Measurements from ENCODE around the gene HSH2D. TPM values are rescaled to one million over a fixed set of nuclear protein-coding genes. Genes with fewer than 3 reads are reported as not detected.
A peak's percentile ranks its signal among the peaks of the same experiment; 100 is the strongest.

HSH2D gene
- total and polyA plus RNA-seq, 10 of the 15 experiments (the other 5 are each of a cell fraction or from before 2014, with no cell fraction given): 22.0 to 145 (median 89.3) TPM

GRCh38 chr19:16199275-16199932 lies 55.9 kb downstream of the HSH2D start:
- ChIA-PET RAD21 (ENCODE audit: unreplicated experiment) (interaction anchor here (1.1 kb wide), 1 partner anchor 14 kb away, joined by 3 read pairs; no protein-coding TSS in a partner anchor), SMC1A (ENCODE audit: uncharacterized antibody, unreplicated experiment) (interaction anchor here (2.7 kb wide), 1 partner anchor 14 kb away, joined by 18 read pairs; the partner anchor contains the start of gene FAM32A), POLR2A (no interaction called here), CTCF (interaction anchor here (0.6 to 7.3 kb wide), 4 partner anchors 13 to 199 kb away, joined by 3 to 44 read pairs (median 3); partner anchors contain the start of gene FAM32A)
- ATAC-seq (no peak), FAIRE-seq (no peak), DNase-seq (ENCODE audit: low read depth, low spot score) (no peak)
- no peak overlapping the region for H2AFZ ChIP-seq (ENCODE audit: control insufficient read depth, low read depth, low read length)
- 94% methylated on average over 9 of the region's 9 CpGs for WGBS (ENCODE audit: insufficient coverage, insufficient replicate concordance, low lambda C conversion rate, missing lambda C conversion rate)
- H3K9ac ChIP-seq (ENCODE audit: control insufficient read depth, insufficient read depth, low read length): no peak overlapping the region
- peaks cover 27% of the 10 kb centered on the region for H3K79me2 ChIP-seq (ENCODE audit: control insufficient read depth, insufficient read depth, low read length)
- TF ChIP-seq POLR2AphosphoS2 (IDR thresholded peaks at IDR 0.05; ENCODE audit: low read depth, low read length) (no peak), NKRF (conservative IDR thresholded peaks at IDR 0.05) (no peak), MEF2B (IDR thresholded peaks at IDR 0.05; ENCODE audit: partially characterized antibody, poor library complexity, severe bottlenecking) (no peak), ZBTB4 (CRISPR knock-in tag; IDR thresholded peaks at IDR 0.05) (no peak), CHD2 (IDR thresholded peaks at IDR 0.05; ENCODE audit: borderline replicate concordance, low read depth, low read length) (no peak), MYB (IDR thresholded peaks at IDR 0.05; ENCODE audit: borderline replicate concordance, low read depth, low read length) (no peak), NR2F1 (conservative IDR thresholded peaks at IDR 0.05) (no peak), CBX5 (IDR thresholded peaks at IDR 0.05; ENCODE audit: low read depth) (no peak), EGR1 (IDR thresholded peaks at IDR 0.05; ENCODE audit: borderline replicate concordance in 1 of 2, low read depth in 2 of 2, low read length in 2 of 2) (no peak), CBX3 (IDR thresholded peaks at IDR 0.05; ENCODE audit: borderline replicate concordance, low read depth) (no peak)
- no peaks in the 10 kb centered on the region for H3K9me3 ChIP-seq (replicated peaks; ENCODE audit: control insufficient read depth, insufficient read depth, low read length)
- H3K4me3 ChIP-seq: peak overlapping the region; percentile 84
- no peaks in the 10 kb centered on the region for H3K27me3 ChIP-seq (replicated peaks in 1 of 2; ENCODE audit: control insufficient read depth in 2 of 2, insufficient read depth in 2 of 2, low read length in 1 of 2)
- H3K36me3 ChIP-seq (ENCODE audit: control insufficient read depth in 2 of 2, insufficient read depth in 2 of 2, low read length in 1 of 2): peaks cover 0 to 9% of the 10 kb centered on the region in 2 experiments; a peak in 3 of 4 replicates
- H3K4me2 ChIP-seq (ENCODE audit: control insufficient read depth, insufficient read depth): peak overlapping the region; percentile 70
- H4K20me1 ChIP-seq (ENCODE audit: control insufficient read depth, insufficient read depth): no peaks in the 10 kb centered on the region; the same call in 1 of the 2 replicates
- in situ Hi-C loops (cut with MboI): no loop called here
- H3K27ac ChIP-seq (ENCODE audit: control insufficient read depth, insufficient read depth): no peak overlapping the region
- intact Hi-C loops (cut with micrococcal nuclease; ENCODE audit: unreplicated experiment): no loop called here
- H3K4me1 ChIP-seq (ENCODE audit: control insufficient read depth, insufficient read depth, low read length): peaks cover 22% of the 10 kb centered on the region
- no TSS peak for BruUV-seq (replicated peaks)
